ENCODE measurements around the gene CD99L2. TPM values are rescaled to one million over a fixed set of nuclear protein-coding genes. Genes with fewer than 3 reads are reported as not detected.

Gene CD99L2
- total RNA-seq, 1 experiment from 2014 or later, result 54.7 TPM

DNA sequence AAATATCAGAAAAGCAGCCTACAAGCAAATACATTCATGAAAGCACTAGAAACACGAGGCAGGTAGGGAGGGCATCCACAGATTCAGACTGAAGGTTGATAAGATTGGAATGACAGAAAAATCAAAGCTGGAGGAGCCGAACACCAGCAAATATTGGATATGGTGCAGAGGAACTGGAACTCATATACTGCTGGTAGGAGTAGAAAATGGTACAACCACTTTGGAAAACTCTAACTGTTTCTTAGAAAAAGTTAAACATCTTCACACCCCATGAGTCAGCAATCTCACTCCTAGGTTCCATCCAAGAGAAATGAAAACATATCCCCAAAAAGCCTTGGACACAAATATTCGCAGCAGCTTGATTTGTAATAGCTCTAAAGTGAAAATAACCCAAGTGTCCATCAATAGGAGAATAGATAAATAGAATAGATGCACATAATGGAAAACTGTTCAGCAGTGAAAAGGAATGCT, 27.1 kb downstream of the CD99L2 start:
- Histone ChIP-seq H3K36me3 (no peaks in the 10 kb centered on the region), H3K27me3 (no peaks in the 10 kb centered on the region), H3K9me3 (no peaks in the 10 kb centered on the region), H3K4me3 (no peak overlapping the region)
- DNase-seq, result no peak

DNA sequence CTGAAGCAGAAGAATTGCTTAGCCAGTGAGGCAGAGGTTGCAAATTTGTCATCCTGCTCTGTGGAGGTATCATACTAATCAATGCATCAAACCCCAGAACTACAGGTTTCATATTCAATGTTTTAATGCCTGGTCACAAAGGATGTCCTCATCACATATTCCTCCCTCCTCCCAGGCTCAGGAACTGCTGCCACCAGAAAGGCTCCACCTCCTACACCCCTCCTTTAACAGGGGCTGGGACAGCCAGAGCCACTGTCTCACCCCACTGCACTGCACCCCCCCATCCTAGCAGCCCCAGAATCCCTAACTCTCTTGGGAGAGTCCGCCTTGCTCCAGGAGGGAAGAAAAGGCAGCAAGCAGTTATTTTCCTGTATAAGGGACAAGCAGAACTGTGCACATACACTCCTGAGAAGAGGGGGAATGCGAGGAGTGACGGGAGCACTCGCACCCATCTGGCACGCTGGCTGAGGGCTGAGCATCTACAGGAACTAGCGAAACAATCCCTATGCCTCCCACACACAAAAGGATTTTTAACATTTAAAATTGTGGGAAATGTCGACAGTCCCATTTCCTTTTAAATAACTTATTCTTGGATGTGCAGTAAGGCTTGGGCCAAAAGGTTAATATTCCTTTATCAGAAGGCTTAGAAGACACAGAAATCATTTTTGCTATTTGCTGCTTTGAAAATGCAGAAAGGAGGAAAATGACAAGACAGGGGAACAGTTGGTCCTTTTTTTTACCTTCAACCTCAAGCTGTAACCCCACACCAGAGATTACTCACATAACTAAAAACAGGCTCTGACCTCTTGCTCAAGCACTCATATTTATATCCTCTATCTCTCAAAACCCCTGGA, 27.8 kb downstream of the CD99L2 start:
- Histone ChIP-seq H3K36me3 (no peaks in the 10 kb centered on the region), H3K27me3 (no peaks in the 10 kb centered on the region), H3K4me3 (no peak overlapping the region), H3K9me3 (no peaks in the 10 kb centered on the region)
- DNase-seq, result no peak

DNA sequence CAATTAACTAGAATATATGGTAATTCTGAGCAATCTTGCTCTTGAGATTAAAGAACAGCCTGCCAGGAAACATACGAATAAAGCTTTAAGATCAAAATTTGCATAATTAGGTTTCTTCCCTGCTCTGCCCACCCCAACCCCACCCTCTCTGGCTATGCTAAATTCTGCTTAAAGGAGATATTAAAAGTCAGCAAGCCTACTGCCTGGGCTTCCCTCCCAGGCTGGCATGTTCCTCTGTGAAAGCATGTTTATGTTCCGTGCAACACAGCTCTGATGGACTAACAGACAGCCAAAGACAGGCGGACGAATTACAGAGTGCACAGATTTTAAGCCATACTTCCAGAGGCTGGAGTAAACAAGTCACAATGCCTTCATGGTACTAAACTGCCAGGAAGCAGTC, 28.4 kb downstream of the CD99L2 start:
- DNase-seq, result no peak
- no peaks in the 10 kb centered on the region for H3K27me3 ChIP-seq
- no peaks in the 10 kb centered on the region for H3K9me3 ChIP-seq
- H3K4me3 ChIP-seq, result no peak overlapping the region
- H3K36me3 ChIP-seq, result no peaks in the 10 kb centered on the region

DNA sequence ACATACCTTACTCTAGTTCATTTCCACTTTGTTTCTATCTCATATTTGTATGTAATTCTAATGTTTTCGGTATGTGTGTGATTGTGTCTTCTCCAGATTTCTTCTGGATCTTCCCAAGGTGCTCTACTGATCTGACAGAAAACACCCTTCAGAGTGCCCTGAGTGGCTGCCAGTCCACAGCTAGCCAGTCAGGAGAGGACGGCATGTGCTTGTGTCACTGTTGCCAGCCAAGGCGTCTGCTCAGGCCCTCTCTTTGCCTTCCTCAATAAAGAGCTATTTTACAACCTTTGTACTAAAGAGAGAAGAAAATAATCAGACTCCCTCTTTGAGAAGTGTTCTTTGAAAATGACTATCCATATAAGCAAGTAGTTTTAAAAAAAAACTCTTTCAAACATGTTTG, 29.0 kb downstream of the CD99L2 start:
- no peak for DNase-seq

DNA sequence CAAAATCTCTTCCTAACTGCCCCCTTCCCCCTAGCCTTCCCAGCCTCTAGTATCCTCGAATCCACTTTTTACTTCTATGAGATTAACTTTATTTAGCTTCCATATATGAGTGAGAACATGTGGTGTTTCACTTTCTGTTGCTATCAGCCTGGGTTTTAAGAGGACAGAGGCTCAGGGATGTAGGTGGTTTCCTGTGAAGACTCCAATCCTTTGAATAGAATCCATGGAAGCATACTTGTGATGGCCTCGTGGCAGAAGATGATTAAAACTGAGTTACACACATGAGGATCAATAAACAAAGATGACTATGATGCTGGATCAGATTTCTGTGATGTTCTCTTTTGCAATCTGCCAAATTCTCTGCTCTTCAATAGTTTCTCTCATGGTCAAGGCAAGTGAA, 29.8 kb downstream of the CD99L2 start:
- no peak overlapping the region for H3K4me3 ChIP-seq
- no peaks in the 10 kb centered on the region for H3K36me3 ChIP-seq
- no peaks in the 10 kb centered on the region for H3K9me3 ChIP-seq
- no peaks in the 10 kb centered on the region for H3K27me3 ChIP-seq
- no peak for DNase-seq

More for the DNA sequence above, 29.0 kb downstream of the CD99L2 start:
- H3K36me3 ChIP-seq, result no peaks in the 10 kb centered on the region
- no peaks in the 10 kb centered on the region for H3K27me3 ChIP-seq
- no peaks in the 10 kb centered on the region for H3K9me3 ChIP-seq
- no peak overlapping the region for H3K4me3 ChIP-seq

DNA sequence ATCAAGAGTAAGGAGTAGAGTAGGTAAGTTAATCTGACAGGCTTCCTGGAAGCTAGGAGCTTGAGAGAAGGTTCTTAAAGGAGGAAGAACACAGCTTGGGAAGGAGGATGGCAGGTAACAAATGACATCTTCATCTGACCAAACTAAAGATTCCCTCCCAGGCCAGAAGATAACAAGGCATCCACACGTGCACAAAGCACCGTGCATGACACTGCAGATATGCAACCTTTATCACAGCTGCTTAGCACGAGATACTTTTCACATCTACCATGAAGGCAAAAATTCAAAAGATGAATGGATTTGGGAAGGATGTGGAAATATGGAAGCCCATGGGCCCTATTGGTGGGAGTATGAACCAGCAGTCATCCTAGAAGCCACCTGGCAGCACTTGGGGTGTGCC, 34.3 kb downstream of the CD99L2 start:
- no peak for DNase-seq
- Histone ChIP-seq H3K36me3 (no peaks in the 10 kb centered on the region), H3K27me3 (no peaks in the 10 kb centered on the region), H3K9me3 (no peaks in the 10 kb centered on the region), H3K4me3 (no peak overlapping the region)

DNA sequence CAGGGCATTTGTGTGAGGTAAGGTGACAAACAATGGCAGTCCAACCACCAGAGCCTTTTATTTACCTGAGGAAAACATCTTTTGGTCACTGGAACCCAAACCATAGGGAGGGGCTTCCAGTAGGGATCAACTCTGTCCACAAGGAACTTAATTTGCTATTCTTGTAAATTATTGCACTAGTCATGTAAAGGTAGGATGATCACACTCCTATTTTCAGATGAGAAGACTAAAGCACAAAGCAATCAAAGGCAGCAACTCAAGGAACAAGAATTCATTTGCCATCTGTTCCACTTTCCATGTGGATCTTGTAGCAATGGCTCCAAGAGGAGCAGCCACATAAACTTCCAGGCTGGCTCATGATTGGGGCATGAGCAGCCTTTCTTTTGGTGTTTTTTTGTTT, 35.3 kb downstream of the CD99L2 start:
- Histone ChIP-seq H3K27me3 (no peaks in the 10 kb centered on the region), H3K4me3 (no peak overlapping the region), H3K36me3 (no peaks in the 10 kb centered on the region), H3K9me3 (no peaks in the 10 kb centered on the region)
- no peak for DNase-seq

DNA sequence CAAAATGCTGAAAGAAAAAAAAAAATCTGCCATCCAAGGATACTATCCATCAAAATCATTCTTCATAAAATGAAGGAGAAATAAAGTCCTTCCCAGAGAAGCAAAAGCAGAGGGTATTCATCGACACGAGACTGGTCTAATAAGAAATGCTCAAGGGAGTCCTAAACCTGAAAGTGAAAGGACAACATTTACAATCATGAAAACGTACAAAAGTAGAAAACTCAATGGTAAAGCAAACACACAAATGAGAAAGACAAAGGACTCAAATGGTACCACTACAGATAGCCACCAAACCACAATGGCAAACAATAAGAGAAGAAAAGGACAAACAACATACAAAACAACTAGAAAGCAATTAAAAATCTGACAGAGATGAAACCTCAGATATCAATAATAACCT, 41.0 kb downstream of the CD99L2 start:
- H3K9me3 ChIP-seq, result no peaks in the 10 kb centered on the region
- no peaks in the 10 kb centered on the region for H3K27me3 ChIP-seq
- no peaks in the 10 kb centered on the region for H3K36me3 ChIP-seq
- H3K4me3 ChIP-seq, result no peak overlapping the region
- no peak for DNase-seq

DNA sequence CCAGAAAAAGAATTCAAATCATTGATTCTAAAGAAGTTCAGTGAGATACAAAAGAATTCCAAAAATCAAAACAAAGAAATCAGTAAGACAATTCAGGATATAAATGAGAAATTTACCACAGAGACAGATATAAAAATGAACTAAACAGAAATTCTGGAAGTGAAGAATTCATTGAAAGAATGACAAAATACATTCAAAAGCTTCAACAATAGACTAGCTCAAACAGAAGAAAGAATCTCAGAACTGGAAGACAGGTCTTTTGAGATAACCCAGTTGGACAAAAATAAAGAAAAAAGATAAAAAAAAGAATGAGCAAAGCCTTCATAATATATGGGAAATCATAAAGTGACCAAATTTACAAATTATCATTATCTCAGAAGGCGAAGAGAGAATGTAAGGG, 41.7 kb downstream of the CD99L2 start:
- H3K27me3 ChIP-seq, result no peaks in the 10 kb centered on the region
- H3K4me3 ChIP-seq, result no peak overlapping the region
- DNase-seq, result no peak
- H3K36me3 ChIP-seq, result no peaks in the 10 kb centered on the region
- no peaks in the 10 kb centered on the region for H3K9me3 ChIP-seq

DNA sequence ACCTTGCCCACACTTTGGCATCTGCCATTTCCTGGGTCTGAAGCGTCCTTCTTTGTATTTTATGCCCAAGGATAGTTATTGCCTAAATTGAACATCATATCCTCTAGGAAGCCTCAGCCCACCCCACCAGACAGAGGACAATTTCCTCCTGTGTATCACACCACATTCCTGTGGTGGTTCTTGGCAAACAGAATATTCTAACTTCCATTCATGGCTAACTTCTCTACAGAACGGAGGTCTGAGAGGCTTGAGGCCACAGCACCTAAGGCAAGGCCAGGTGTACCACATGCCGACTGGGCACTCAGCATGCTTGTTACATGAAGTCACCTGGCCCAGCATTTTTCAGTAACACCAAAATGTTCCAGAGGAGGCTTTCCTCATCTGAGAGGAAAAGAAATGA, 42.4 kb downstream of the CD99L2 start:
- Histone ChIP-seq H3K9me3 (no peaks in the 10 kb centered on the region), H3K4me3 (no peak overlapping the region), H3K27me3 (no peaks in the 10 kb centered on the region), H3K36me3 (no peaks in the 10 kb centered on the region)
- no peak for DNase-seq

DNA sequence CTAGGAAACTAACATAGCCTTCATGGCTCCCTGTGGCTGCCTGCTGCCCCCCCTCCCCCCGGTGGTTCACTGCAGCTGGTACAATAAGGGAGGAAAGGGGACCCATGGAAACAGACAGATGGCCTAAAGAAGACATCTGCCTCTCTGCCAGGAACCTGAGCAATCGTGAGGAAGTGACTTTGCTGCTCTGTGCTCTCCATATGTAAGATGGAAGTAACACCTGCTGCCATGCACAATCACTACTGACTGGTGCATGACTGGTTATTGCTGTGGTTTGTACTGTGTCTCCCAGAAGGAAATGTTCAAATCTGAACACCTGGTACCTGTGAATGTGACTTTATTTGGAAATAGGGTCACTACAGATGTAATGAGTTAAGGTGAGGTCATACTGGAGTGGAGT, 43.6 kb downstream of the CD99L2 start:
- Histone ChIP-seq H3K4me3 (no peak overlapping the region), H3K9me3 (no peaks in the 10 kb centered on the region), H3K27me3 (no peaks in the 10 kb centered on the region), H3K36me3 (no peaks in the 10 kb centered on the region)
- no peak for DNase-seq

DNA sequence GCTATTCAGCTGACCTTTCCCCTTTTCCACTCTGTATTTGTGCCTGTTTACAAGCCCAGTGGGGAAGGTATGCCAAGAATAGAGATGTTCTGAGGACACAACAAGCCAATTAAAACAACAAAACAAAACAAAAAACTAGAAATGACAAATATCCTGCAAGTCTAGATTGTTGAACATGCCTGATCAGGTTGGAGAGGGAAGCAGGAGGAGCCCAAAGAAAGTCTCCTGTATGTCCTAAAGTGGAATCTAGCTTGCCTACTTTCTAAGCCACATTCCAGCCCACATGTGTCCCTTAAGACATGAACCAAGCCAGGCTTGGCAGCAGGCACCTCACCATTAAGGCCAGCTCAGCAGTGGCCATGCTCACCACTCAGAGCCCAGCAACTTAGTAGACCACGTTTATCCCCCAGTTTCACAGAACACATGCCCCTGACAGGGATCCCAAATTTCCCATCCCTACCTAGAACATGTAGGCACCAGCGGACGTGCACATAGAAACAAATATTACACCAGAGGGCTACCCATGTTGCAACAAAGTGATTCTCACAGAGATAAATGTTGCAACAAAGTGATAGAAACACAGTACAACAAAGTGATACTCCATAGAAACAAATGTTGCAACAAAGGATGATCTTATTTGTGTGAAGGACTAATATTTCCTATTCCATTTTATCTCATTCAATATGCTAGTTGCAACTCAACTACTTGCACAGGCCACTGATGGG, 48.3 kb downstream of the CD99L2 start:
- no peak overlapping the region for H3K4me3 ChIP-seq
- H3K36me3 ChIP-seq, result no peaks in the 10 kb centered on the region
- DNase-seq, result no peak
- no peaks in the 10 kb centered on the region for H3K27me3 ChIP-seq
- H3K9me3 ChIP-seq, result no peaks in the 10 kb centered on the region

DNA sequence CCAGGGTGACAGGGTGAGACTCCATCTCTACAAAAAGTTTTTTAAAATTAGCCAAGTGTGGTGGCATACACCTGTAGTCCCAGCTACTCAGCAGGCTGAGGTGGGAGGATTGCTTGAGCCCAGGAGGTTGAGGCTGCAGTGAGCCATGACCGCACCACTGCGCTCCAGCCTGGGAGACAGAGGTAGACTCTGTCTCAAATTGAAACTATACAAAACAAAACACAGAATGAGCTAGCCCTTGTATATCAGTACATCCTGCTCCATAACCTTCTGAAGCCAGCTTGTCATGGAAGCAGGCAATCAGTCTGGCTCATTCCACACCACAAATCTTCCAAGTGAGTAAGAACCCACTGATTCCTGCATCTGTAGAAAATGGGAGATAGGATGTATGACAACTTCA, 49.0 kb downstream of the CD99L2 start:
- Histone ChIP-seq H3K9me3 (no peaks in the 10 kb centered on the region), H3K36me3 (no peaks in the 10 kb centered on the region), H3K27me3 (no peaks in the 10 kb centered on the region), H3K4me3 (no peak overlapping the region)
- DNase-seq, result no peak

DNA sequence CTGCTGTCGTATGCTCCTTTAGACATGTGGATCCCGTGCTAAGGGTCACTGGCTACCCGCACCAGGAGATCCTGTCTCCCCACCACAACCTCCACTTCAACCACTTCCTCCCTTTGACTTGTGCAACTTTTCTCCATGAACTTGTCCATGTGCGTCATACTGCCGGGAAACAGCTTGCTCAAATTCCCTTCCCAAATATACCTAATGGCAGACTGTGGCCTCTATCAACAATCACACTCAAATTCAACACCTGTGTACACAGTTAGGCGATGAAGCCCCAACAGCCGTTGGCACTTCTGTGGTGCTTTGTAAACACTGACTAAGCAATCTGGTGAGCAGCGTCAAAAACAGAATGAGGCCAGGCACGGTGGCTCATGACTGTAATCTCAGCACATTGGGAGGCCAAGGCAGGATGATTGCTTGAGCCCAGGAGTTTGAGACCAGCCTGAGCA, 49.5 kb downstream of the CD99L2 start:
- Histone ChIP-seq H3K27me3 (no peaks in the 10 kb centered on the region), H3K9me3 (no peaks in the 10 kb centered on the region)
- no peak for DNase-seq

DNA sequence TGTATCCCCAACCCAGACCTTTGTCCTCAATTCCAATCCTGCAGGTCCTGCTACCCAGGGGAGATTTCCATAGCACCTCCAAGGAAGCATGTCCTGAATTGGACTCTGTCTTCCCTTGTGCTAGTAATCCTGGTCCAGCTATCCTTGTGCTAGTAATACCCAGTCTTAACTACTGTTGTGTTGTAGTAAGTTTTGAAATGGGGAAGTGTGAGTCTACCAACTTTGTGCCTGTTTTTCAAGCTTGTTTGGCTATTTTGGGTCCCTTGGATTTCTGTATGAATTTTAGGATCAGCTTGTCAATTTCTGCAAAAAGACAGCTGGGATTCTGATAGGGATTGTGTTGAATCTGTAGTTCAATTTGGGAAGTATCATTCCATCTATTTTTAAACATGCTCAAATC, 51.4 kb downstream of the CD99L2 start:
- H3K27me3 ChIP-seq, result no peaks in the 10 kb centered on the region
- DNase-seq, result no peak
- H3K4me3 ChIP-seq, result no peak overlapping the region

More for the DNA sequence above, 49.5 kb downstream of the CD99L2 start:
- Histone ChIP-seq H3K4me3 (no peak overlapping the region), H3K36me3 (no peaks in the 10 kb centered on the region)

DNA sequence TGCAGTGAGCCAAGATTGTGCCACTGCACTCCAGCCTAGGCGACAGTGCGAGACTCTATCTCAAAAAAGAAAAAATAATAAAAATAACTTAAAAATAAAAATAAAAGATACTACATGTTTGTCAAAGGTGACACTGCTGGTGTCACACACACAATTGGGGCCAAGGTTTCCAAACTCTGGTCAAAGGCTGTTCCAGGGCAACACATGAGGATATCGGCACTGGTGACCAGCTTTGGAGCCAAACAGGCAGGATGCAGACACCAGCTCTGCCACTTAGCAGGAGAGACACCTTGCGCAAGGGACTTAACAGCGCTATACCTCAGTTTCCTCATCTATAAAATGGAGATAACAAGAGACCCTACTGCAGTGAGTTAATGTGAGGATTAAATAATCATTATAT, 52.3 kb downstream of the CD99L2 start:
- Histone ChIP-seq H3K9me3 (no peaks in the 10 kb centered on the region), H3K27me3 (no peaks in the 10 kb centered on the region), H3K4me3 (no peak overlapping the region), H3K36me3 (no peaks in the 10 kb centered on the region)
- no peak for DNase-seq

More for the DNA sequence above, 51.4 kb downstream of the CD99L2 start:
- H3K36me3 ChIP-seq, result no peaks in the 10 kb centered on the region
- H3K9me3 ChIP-seq, result no peaks in the 10 kb centered on the region

DNA sequence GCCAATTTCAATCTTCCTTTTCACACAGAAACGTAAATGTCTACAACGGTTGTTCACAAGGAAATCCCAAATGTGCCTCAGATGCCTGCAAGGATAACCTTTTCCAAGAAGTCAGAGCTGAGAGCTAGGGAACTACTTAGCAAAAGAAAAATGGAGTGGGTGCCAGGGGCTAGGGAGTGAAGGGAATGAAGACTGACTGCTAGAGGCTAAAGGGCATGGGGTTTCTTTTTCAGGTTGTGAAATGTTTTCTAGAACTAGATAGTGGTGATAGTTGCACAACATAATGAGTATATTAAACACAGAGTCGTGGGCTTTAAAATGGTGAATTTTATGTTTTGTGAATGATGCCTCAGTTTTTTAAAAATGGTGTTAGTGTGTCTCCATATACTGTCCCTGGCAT, 53.4 kb downstream of the CD99L2 start:
- no peak for DNase-seq

DNA sequence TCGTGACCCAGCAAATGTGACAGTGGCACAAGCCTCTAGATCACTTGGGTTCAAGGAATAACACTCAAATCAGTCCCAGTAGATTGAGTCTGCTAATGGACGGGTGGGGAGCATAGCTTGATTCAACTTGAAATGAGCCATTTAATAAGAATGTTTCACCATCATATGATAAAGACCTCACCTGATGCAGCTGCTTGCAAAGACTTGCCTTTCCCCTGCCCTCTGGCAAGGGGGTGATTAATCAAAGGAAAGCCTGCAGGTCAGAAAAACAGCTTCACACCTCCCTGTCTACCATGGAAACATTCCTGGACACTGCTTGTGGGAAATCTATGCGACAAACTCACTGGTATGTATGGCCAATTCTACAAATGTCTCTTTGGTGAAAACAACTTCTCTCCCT, 54.5 kb downstream of the CD99L2 start:
- H3K27me3 ChIP-seq, result no peaks in the 10 kb centered on the region
- H3K36me3 ChIP-seq, result no peaks in the 10 kb centered on the region
- DNase-seq, result no peak
- H3K4me3 ChIP-seq, result no peak overlapping the region
- H3K9me3 ChIP-seq, result no peaks in the 10 kb centered on the region

More for the DNA sequence above, 53.4 kb downstream of the CD99L2 start:
- no peaks in the 10 kb centered on the region for H3K27me3 ChIP-seq
- no peak overlapping the region for H3K4me3 ChIP-seq
- H3K9me3 ChIP-seq, result no peaks in the 10 kb centered on the region
- no peaks in the 10 kb centered on the region for H3K36me3 ChIP-seq

Measured in MG63 (cell line).